GM18499 (cell line): ENCODE results near the gene KCNQ1.

Experiments used
- ATAC-seq: cut with Tn5 transposase; IDR thresholded peaks from one replicate; pipeline ENCODE4 v1.9.1; 2021; ENCODE audit warnings: moderate number of reproducible peaks; ENCODE audit not compliant: insufficient read depth, unreplicated experiment

Gene KCNQ1

DNA sequence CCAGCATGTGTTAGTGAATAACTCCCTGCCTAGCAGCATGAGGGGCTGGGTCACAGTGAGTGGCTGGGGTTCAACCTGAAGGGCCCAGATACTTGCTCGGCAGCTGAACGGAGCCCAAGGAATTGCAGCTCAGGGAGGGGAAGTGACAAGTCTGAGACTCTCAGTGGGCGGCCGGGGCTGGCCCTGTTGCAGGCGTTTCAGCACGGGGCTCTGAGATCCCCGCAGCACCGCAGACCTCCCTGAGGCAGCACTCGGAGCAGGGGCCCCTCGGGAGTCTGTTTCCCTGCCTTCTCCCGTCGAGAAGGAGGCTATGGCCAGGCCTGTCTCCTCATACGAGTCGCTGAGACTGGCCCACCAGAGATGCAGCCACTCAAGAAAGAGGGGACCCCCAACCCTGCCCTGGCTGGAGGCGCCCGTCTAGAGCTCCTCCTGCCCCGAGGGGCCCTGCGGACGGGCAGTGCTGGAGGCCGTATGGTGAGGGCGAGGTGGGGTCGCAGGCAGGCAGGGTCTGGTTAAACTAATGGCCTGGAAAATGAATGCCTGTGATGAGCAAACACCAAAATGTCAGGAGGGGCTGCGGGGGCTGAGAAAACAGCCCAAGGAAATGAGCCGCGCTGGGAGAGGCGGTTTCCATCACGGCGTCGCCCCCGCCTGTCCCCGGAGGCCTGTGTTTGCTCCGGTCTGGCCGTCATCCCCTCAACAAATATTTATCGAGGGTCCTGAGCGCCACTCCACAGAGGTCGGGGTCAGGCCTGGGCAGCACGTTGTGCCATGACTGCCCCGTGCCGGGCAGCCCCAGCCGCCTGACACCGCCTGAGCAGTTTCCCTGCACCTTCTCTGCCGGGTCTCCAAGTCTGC, 35.0 kb upstream of the KCNQ1 start:
- ATAC-seq: no peak

GRCh38 chr11:2410616-2411015, 34.2 kb upstream of the KCNQ1 start:
- ATAC-seq: no peak

GRCh38 chr11:2411446-2412305, 33.1 kb upstream of the KCNQ1 start:
- ATAC-seq: no peak

DNA sequence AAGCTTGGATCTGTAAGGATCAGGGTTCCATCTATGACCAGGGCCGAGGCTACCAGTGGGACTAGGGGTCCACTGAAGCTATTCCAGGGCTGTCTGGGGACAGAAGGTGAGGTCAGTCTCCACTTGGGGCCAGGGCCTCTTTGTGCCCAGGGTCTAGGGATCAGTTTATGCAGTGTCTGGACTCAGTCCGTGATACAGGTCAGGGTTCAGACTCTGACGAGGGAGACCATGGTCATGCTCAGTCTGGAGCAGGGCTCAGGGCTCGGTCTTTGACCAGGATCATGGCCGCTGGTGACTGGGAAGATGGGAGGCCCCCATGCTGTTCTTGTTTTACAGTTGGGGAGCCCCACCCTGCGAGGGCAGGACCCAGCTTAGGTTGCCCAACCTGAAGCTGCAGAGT, 32.5 kb upstream of the KCNQ1 start:
- no peak for ATAC-seq

- no peak for ATAC-seq
These were observed 30.8 kb upstream of the KCNQ1 start for GRCh38 chr11:2413742-2414579.

- ATAC-seq: no peak
These were observed 30.2 kb upstream of the KCNQ1 start for GRCh38 chr11:2414616-2415015.

- no peak for ATAC-seq
These were observed 29.6 kb upstream of the KCNQ1 start for GRCh38 chr11:2415171-2415570.

- no peak for ATAC-seq
These were observed 29.0 kb upstream of the KCNQ1 start for GRCh38 chr11:2415601-2416380.

GRCh38 chr11:2416765-2417164, 28.0 kb upstream of the KCNQ1 start:
- ATAC-seq: no peak

GRCh38 chr11:2417856-2418692, 26.7 kb upstream of the KCNQ1 start:
- ATAC-seq: no peak

DNA sequence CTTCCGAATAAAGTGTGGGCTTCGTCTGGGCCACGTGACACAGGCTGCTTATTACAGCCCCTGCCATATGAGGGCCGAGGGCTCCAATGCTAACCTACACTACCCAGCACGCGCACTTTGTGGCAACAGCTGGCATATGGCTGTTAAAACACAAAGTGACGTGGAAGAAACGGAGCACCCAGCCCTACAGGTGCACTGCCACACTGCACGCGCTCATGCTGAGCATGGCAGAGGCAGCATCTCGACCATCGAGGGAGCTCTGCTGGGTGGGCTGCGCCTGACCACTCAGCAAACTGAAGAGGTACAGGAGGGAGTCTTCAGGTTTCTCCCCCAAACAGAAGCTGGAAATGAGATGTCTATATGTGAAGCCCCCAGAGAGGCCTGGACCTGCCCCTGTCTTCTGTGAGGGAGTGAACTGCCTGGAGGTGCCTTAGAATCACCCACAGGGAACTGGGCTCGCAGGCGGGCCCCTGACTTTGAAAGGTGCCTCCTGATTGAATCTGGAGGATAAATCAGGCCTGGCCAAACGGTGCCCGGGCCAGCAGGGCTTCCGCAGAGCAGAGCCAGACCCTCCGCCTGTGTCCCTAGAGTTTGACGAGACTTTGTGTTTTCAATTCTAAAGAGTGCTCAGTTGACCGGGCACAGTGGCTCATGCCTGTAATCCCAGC, 26.0 kb upstream of the KCNQ1 start:
- no peak for ATAC-seq

GRCh38 chr11:2419638-2420501, 24.9 kb upstream of the KCNQ1 start:
- no peak for ATAC-seq

GRCh38 chr11:2420502-2421225, 24.1 kb upstream of the KCNQ1 start:
- ATAC-seq: no peak

DNA sequence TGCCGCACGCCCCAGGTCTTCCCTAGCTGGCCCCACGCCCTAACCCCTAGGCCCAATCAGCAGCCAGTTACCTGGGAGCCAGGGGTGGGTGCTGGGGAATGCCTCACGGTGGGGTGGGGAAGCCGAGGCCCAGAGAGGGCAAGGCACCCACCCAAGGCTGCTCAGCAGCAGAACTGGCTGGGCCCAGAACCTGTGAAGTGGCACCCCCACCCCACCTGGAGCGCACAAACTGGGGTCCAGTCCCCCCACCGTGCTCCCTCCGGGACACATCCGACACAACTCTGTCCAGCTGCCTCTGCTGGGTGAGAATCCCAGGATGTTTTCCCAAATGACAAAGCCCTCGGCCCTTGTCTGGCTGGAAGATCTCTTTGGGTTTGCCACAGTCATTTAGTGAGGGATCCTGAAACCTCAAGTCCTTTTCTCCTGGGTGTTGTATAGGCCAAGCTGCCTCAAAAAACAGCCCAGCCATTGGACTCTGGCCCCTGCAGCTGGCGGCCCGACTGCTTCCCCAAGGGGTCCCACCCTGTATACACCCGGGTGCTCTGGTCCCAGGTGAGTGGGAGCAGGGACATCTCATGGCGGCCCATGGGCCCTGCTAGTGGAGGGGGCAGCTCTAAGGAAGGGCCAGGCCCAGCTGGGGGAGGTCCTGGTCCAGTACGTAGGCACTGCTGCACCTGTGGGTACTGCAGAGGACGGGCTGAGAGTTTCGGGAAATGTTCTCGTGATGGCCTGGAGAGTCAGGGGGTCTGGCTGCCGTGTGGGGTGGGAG, 23.4 kb upstream of the KCNQ1 start:
- no peak for ATAC-seq

DNA sequence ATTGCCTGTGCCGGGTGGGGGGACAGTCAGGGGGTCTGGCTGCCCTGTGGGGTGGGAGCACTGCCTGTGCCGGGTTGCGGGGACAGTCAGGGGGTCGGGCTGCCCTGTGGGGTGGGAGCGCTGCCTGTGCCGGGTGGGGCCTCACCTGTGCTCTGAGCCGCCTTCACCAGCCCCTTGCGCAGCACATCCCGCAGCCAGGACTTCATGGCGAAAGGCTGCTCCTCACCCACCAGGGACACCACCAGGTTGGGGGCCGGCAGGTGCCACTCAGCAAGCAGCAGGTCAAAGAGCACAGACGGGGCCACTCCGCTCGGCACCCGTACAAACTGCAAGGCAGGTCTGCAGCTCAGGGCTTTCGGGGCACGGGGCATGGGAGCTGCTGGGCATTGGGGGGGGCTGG, 22.8 kb upstream of the KCNQ1 start:
- ATAC-seq: no peak

GRCh38 chr11:2422461-2423156, 22.2 kb upstream of the KCNQ1 start:
- no peak for ATAC-seq
